NB4 (cell line): ENCODE measurements around the gene C2CD2.

Experiments
- CTCF ChIP-seq: IDR thresholded peaks from one replicate; pipeline ENCODE4 v1.5.1; 2012; ENCODE audit warnings: low read depth, low read length
- MYC ChIP-seq: IDR thresholded peaks from 2 replicates; pipeline ENCODE4 v1.6.1; 2011; ENCODE audit warnings: low read depth, low read length
- POLR2A ChIP-seq: IDR thresholded peaks from 2 replicates; pipeline ENCODE4 v1.6.1; 2011; ENCODE audit warnings: mild to moderate bottlenecking; ENCODE audit not compliant: insufficient read length; ENCODE audit errors: extremely low read depth
- TF ChIP-seq, protein P1 (sequence below): IDR thresholded peaks from 2 replicates; pipeline ENCODE4 v1.6.1; 2011; ENCODE audit warnings: low read depth, low read length

- TF ChIP-seq, protein P1, sequence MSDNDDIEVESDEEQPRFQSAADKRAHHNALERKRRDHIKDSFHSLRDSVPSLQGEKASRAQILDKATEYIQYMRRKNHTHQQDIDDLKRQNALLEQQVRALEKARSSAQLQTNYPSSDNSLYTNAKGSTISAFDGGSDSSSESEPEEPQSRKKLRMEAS = no peak
- TF ChIP-seq CTCF (no peak), POLR2A (no peak), MYC (no peak)
Observed at GRCh38 chr21:41995577-41995976, 41.8 kb upstream of the C2CD2 start.
